KMS-11 (cell line): ENCODE results near the gene CNTFR.

Experiments used
- H2AFZ ChIP-seq: fragments of 200-600 bp; sonication (generic); 2 replicates; pipeline ENCODE4 v1.6.1; 2016; ENCODE audit warnings: antibody characterized with exemption, mixed run types, low read depth
- H3K27ac ChIP-seq: fragments of 200-600 bp; sonication (generic); 2 replicates; pipeline ENCODE4 v1.6.1; 2016; ENCODE audit warnings: mild to moderate bottlenecking, mixed run types
- H3K27me3 ChIP-seq: fragments of 200-600 bp; sonication (generic); 2 replicates; pipeline ENCODE4 v1.6.1; 2017; ENCODE audit warnings: mild to moderate bottlenecking, low read depth, mixed run types, moderate library complexity; ENCODE audit not compliant: insufficient read depth
- H3K36me3 ChIP-seq: fragments of 200-600 bp; sonication (generic); 2 replicates; pipeline ENCODE4 v1.6.1; 2017; ENCODE audit warnings: mild to moderate bottlenecking, mixed run types; ENCODE audit not compliant: insufficient read depth
- H3K4me1 ChIP-seq: fragments of 200-600 bp; sonication (generic); 2 replicates; pipeline ENCODE4 v1.6.1; 2016; ENCODE audit warnings: mild to moderate bottlenecking, low read depth, mixed run types; ENCODE audit not compliant: poor library complexity, severe bottlenecking
- H3K4me2 ChIP-seq: fragments of 200-600 bp; sonication (generic); 2 replicates; pipeline ENCODE4 v1.7.0; 2016; ENCODE audit warnings: mild to moderate bottlenecking, mixed run types
- H3K4me3 ChIP-seq: fragments of 200-600 bp; sonication (generic); IDR thresholded peaks from 2 replicates; pipeline ENCODE4 v1.6.1; 2017; ENCODE audit warnings: low read depth, low read length, mixed read lengths; ENCODE audit not compliant: insufficient read depth
- H3K79me2 ChIP-seq: fragments of 200-600 bp; sonication (generic); 2 replicates; pipeline ENCODE4 v1.6.1; 2016; ENCODE audit warnings: low read depth, mixed run types; ENCODE audit not compliant: insufficient read depth
- H3K9ac ChIP-seq: fragments of 200-600 bp; sonication (generic); 2 replicates; pipeline ENCODE4 v1.6.1; 2016; ENCODE audit warnings: mild to moderate bottlenecking, mixed run types
- H4K20me1 ChIP-seq: fragments of 200-600 bp; sonication (generic); 2 replicates; pipeline ENCODE4 v1.6.1; 2016; ENCODE audit warnings: mild to moderate bottlenecking, mixed run types; ENCODE audit not compliant: insufficient read depth
- TF ChIP-seq, protein P1 (sequence below): fragments of 200-600 bp; sonication (generic); conservative IDR thresholded peaks from 2 replicates; pipeline ENCODE4 v1.6.1; 2017; ENCODE audit warnings: low read depth, mild to moderate bottlenecking, antibody characterized with exemption, low read length, moderate library complexity, mixed read lengths

The CNTFR gene

DNA sequence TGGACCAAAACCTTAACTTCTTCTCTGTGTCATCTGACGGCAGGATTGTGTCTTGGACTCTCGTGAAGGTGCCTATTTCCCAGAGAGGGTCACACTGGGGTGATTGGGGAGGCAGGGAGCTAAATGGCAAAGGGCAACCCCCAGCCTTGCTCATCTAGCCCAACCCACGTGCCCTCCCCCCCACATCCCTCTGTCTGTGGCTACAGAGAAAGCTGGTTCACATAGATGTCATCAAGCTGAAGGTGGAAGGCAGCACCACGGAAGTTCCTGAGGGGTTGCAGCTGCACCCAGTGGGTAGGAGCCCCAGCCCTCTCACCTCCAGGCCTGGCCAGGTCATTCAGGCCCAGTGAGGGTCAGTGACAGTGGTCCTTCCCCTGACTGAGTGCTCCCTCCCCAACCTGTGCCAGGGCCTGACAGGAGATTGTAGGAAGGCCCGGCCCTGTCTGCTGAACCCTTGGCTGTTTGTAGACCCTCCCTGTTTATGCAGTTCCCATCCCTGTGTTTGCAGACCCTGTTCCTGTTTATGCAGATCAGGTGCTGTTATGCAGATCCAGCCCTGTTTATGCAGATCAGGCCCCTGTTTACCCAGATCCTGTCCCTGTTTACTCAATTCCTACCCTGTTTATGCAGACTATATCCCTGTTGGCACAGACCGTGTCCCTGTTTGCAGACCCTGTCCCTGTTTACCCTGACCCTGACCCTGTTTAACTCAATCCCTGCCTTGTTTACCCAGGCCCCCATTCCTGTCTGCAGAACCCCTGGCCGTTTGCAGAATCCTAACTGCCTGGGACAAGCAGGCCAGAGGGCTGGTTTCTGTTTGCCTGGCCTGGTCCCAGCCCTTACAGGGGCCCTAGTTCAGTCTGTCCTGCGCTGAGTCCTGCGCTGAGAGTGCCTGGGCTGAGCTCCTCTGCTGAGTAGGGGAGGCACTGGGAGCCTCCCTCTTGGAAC lies 77.1 kb downstream of the CNTFR start:
- Histone ChIP-seq H3K27ac (no peak overlapping the region), H3K4me1 (no peaks in the 10 kb centered on the region), H3K4me3 (no peak overlapping the region), H3K4me2 (no peak overlapping the region), H2AFZ (no peak overlapping the region), H3K79me2 (no peaks in the 10 kb centered on the region), H3K27me3 (no peaks in the 10 kb centered on the region; the same call in 1 of the 2 replicates), H3K9ac (no peak overlapping the region), H4K20me1 (no peaks in the 10 kb centered on the region), H3K36me3 (no peaks in the 10 kb centered on the region)
- TF ChIP-seq, protein P1, sequence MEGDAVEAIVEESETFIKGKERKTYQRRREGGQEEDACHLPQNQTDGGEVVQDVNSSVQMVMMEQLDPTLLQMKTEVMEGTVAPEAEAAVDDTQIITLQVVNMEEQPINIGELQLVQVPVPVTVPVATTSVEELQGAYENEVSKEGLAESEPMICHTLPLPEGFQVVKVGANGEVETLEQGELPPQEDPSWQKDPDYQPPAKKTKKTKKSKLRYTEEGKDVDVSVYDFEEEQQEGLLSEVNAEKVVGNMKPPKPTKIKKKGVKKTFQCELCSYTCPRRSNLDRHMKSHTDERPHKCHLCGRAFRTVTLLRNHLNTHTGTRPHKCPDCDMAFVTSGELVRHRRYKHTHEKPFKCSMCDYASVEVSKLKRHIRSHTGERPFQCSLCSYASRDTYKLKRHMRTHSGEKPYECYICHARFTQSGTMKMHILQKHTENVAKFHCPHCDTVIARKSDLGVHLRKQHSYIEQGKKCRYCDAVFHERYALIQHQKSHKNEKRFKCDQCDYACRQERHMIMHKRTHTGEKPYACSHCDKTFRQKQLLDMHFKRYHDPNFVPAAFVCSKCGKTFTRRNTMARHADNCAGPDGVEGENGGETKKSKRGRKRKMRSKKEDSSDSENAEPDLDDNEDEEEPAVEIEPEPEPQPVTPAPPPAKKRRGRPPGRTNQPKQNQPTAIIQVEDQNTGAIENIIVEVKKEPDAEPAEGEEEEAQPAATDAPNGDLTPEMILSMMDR = no peak

DNA sequence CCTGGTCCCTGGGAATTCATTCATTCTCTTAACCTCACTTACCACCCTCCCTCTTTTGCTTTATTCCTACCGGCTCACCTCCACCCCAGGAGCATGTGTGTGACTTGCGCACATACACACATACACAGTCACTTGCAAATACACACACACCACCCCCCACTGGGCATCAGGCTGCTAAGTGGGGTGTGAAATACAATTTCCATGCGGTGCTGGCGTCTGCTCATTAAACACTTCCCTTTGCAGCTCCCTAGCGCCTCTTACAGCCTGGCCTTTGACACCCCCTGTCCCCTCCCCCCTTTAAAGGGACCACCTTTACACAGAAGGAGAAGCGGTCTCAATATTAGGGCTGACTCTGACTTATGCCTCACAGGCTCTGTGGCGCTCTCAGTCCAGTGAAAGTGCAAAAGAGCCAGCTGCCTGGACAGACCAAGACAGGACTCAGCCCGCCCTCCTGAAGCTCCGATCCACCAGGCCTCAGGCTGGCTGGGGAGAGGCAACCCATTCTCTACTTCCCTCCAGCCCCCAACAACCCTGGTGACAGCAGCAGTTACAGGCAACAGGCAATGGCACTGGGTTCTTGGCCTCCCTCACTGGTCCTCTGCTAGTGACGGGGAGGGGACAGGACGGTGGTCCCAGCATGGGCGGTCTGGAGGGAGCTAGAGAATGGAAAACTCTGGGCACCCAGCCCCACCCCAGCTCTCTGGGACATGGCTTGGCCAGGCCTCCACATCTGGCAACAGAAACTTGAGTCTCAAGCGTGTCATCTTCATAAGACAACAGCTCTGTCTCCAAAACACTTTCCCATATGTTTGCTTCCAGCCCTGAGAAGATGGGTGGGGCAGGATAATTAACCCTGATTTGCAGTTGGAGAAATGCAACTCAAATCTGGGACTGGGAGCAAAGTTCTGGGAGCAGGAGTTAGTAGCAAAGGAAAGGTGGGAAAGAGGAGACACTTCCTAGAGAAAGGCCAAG lies 78.7 kb downstream of the CNTFR start:
- Histone ChIP-seq H3K4me3 (no peak overlapping the region), H3K9ac (no peak overlapping the region), H3K27ac (no peak overlapping the region), H3K79me2 (no peaks in the 10 kb centered on the region), H3K4me2 (no peak overlapping the region), H2AFZ (no peak overlapping the region), H3K36me3 (no peaks in the 10 kb centered on the region), H3K27me3 (no peaks in the 10 kb centered on the region), H3K4me1 (no peaks in the 10 kb centered on the region), H4K20me1 (no peaks in the 10 kb centered on the region)
- TF ChIP-seq, protein P1 = no peak

DNA sequence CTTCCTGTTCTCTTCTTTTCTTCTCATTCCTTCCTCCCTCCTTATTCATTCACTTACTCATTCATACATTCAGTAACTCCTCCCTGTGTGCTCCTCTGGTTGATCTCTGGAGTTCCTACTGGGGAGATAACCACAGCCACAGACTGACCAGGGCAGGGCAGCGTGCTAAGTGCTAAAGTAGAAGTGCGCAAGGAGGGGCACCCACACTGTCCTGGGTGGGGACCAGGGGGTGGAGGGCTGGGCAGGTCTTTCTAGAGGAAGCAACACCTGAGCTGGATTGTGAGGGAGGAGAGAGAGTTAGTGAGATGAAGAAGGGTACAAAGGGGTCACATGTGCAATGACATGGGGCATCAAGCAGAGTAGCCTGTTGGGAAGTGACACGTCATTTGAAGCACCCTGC lies 80.6 kb downstream of the CNTFR start:
- Histone ChIP-seq H3K36me3 (no peaks in the 10 kb centered on the region), H2AFZ (no peak overlapping the region), H3K27me3 (no peaks in the 10 kb centered on the region), H3K27ac (no peak overlapping the region), H3K79me2 (no peaks in the 10 kb centered on the region), H3K4me1 (no peaks in the 10 kb centered on the region), H3K4me3 (no peak overlapping the region), H4K20me1 (no peaks in the 10 kb centered on the region), H3K4me2 (no peak overlapping the region), H3K9ac (no peak overlapping the region)
- TF ChIP-seq, protein P1 = no peak

DNA sequence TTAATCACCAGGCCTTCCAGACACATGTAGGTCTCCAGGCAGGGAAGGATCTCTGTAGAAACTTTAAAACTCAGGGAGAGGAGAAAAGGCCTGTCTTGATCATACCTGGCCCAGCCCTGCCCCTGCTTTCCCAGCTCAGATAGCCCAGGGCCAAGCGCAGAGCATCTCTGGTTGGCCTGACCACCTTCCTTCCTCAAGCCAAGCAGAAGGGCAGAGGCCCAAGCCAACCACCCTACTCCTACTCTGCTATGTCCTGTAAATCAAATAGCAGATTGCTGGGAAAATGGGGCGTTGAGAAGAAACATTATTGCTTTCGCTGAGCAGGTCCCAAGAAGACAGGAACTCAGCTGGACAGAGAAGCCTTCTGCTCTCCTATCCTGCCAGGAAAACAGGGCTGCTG lies 81.1 kb downstream of the CNTFR start:
- Histone ChIP-seq H3K27me3 (0 out of 2 replicates have a peak, but pooled peaks cover 1% of the 10 kb centered on the region), H3K27ac (no peak overlapping the region)

More for the DNA sequence above, 81.1 kb downstream of the CNTFR start:
- Histone ChIP-seq H4K20me1 (no peaks in the 10 kb centered on the region), H3K4me1 (no peaks in the 10 kb centered on the region), H3K4me3 (no peak overlapping the region), H3K4me2 (no peak overlapping the region), H3K79me2 (no peaks in the 10 kb centered on the region), H3K9ac (no peak overlapping the region), H2AFZ (no peak overlapping the region), H3K36me3 (no peaks in the 10 kb centered on the region)
- TF ChIP-seq, protein P1 = no peak
